ENCODE results near the gene SH2D3A.

DNA sequence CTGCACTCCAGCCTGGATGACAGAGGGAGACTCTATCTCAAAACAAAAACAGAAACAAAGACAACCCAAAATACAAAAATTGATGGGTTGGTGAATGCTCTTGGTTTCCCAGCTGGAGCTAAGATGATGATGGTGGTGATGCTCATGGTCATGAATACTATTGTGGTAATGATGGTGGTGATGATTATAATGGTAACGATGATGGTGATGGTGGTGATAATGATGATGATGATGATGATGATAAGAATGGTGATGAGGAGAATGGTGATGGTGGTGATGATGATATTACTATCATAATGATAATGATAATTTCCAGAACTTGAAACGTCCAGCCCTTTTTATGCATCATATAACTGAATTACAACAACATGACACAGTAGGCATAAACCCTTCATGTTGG, 45.4 kb upstream of the SH2D3A start:
- TF ChIP-seq, protein P1, sequence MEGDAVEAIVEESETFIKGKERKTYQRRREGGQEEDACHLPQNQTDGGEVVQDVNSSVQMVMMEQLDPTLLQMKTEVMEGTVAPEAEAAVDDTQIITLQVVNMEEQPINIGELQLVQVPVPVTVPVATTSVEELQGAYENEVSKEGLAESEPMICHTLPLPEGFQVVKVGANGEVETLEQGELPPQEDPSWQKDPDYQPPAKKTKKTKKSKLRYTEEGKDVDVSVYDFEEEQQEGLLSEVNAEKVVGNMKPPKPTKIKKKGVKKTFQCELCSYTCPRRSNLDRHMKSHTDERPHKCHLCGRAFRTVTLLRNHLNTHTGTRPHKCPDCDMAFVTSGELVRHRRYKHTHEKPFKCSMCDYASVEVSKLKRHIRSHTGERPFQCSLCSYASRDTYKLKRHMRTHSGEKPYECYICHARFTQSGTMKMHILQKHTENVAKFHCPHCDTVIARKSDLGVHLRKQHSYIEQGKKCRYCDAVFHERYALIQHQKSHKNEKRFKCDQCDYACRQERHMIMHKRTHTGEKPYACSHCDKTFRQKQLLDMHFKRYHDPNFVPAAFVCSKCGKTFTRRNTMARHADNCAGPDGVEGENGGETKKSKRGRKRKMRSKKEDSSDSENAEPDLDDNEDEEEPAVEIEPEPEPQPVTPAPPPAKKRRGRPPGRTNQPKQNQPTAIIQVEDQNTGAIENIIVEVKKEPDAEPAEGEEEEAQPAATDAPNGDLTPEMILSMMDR (conservative IDR thresholded peaks at IDR 0.05; ENCODE audit: low read length) = no peak
- no peak for TF ChIP-seq EZH2phosphoT487 (IDR thresholded peaks at IDR 0.05; ENCODE audit: borderline replicate concordance)
